ENCODE results near the gene CCDC146. TPM values are rescaled to one million over a fixed set of nuclear protein-coding genes. Genes with fewer than 3 reads are reported as not detected.

The CCDC146 gene
- total and polyA plus RNA-seq, 10 donors = 4.1 to 21.3 (median 10.9) TPM

DNA sequence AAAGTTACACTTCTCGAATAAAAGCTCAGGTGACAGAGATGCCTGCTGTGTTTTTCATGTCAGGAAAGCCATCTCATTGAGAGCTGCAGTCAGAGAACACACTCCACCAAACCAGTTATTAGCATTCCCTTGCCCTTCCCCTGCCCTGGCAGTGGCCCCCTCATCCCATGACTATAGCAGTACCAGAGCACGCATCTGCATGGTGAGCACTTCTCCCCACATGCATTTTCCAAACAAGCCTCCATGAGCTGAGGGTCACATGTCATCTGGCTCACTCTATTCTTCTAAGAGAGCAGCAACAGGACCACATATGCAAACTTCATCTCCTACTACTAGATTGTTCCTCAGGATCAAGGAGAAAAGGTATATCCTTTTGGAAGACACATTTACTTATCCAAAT lies 119.7 kb downstream of the CCDC146 start:
- intact Hi-C loops (cut with DNase I; ENCODE audit: low total_unique reads) = loop anchor here (10.0 kb wide), 1 partner anchor 117 kb away; the partner anchor contains the start of gene CCDC146
- no peaks in the 10 kb centered on the region for H3K9me3 ChIP-seq
- TF ChIP-seq POLR2A (IDR thresholded peaks at IDR 0.05) = no peak
- TF ChIP-seq POLR2AphosphoS5 (IDR thresholded peaks at IDR 0.05) = peak in 1 of 3 donors; percentile 18
- WGBS, 5 donors = 90 to 93% (median 92%) methylated on average over 2 of the region's 2 CpGs
- no peak overlapping the region for H3K4me3 ChIP-seq
- peak overlapping the region in 4 of 8 donors; percentile 34 to 45 (median 38) for H3K27ac ChIP-seq
- peaks cover 0 to 52% (median 36%) of the 10 kb centered on the region in 6 donors for H3K4me1 ChIP-seq
- DNase-seq = no peak
- H3K36me3 ChIP-seq = peaks cover 0 to 17% (median 0%) of the 10 kb centered on the region in 6 donors
- H3K27me3 ChIP-seq (replicated peaks in 1 of 7) = no peaks in the 10 kb centered on the region

DNA sequence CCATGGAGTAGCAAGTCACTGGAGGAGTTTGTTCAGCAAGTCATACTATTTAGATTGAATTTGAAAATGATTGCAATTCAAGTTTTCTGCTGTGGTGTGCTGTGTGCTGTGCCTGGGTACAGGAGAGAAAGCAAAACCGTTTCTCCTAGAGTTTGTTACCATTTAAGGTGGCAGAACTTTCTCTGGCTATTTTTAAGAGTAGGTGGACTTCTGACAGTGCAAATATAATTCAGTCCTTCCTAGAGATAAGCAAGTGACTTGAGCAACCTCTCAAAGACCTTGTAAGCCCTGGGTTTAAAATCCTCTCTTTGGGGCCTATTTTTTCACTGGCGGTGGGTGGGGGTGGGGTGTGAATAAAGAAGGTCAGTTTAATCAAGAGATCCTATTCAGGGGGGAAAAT lies 120.1 kb downstream of the CCDC146 start:
- Histone ChIP-seq H3K4me1 (peaks cover 0 to 50% (median 35%) of the 10 kb centered on the region in 6 donors), H3K36me3 (peaks cover 0 to 12% (median 0%) of the 10 kb centered on the region in 6 donors), H3K4me3 (no peak overlapping the region), H3K27me3 (replicated peaks in 1 of 7) (no peaks in the 10 kb centered on the region), H3K9me3 (no peaks in the 10 kb centered on the region), H3K27ac (peak overlapping the region in 4 of 8 donors; percentile 34 to 45 (median 38))
- DNase-seq = no peak
- intact Hi-C loops (cut with DNase I; ENCODE audit: low total_unique reads) = loop anchor here (10.0 kb wide), 1 partner anchor 118 kb away; the partner anchor contains the start of gene CCDC146
- WGBS, 5 donors = 66 to 79% (median 76%) methylated on average over 2 of the region's 2 CpGs
- TF ChIP-seq POLR2AphosphoS5 (IDR thresholded peaks at IDR 0.05) (no peak), POLR2A (IDR thresholded peaks at IDR 0.05) (no peak)
- TF ChIP-seq, protein P1, sequence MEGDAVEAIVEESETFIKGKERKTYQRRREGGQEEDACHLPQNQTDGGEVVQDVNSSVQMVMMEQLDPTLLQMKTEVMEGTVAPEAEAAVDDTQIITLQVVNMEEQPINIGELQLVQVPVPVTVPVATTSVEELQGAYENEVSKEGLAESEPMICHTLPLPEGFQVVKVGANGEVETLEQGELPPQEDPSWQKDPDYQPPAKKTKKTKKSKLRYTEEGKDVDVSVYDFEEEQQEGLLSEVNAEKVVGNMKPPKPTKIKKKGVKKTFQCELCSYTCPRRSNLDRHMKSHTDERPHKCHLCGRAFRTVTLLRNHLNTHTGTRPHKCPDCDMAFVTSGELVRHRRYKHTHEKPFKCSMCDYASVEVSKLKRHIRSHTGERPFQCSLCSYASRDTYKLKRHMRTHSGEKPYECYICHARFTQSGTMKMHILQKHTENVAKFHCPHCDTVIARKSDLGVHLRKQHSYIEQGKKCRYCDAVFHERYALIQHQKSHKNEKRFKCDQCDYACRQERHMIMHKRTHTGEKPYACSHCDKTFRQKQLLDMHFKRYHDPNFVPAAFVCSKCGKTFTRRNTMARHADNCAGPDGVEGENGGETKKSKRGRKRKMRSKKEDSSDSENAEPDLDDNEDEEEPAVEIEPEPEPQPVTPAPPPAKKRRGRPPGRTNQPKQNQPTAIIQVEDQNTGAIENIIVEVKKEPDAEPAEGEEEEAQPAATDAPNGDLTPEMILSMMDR (IDR thresholded peaks at IDR 0.05 in 8 of 11, conservative IDR thresholded peaks at IDR 0.05 in 3 of 11) = no peak

DNA sequence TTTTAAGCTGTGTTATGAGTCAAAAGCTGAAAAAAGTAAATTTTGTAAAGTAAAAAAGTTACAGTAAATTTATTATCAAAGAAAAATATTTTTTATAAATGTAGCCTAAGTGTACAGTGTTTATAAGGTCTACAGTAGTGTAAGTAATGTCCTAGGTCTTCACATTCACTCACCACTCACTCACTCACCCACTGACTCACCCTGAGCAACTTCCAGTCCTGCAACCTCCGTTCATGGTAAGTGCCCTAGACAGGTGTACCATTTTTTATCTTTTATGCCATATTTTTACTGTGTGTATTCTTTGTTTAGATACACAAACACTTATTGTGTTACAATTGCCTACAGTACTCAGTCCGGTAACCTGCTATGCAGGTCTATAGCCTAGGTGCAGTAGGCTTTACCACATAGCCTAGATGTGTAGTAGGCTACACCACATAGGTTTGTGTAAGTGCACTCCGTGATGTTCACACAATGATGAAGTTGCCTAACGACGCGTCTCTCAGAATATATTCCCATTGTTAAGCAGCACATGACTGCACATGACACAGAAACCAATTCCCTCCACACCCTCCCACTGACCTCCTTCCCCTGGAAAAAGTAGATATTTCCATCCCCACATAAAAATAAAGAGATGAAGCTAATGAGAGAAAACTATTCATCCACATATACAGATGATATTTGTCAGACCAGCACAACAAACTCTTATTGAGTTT lies 122.0 kb downstream of the CCDC146 start:
- Histone ChIP-seq H3K27ac (peak overlapping the region in 1 of 8 donors; percentile 1), H3K4me3 (no peak overlapping the region), H3K4me1 (peaks cover 0 to 33% (median 21%) of the 10 kb centered on the region in 6 donors), H3K27me3 (replicated peaks in 1 of 7) (no peaks in the 10 kb centered on the region), H3K9me3 (no peaks in the 10 kb centered on the region), H3K36me3 (peaks cover 0 to 10% (median 0%) of the 10 kb centered on the region in 6 donors)
- TF ChIP-seq, protein P1 (IDR thresholded peaks at IDR 0.05 in 8 of 11, conservative IDR thresholded peaks at IDR 0.05 in 3 of 11) = no peak
- no peak for TF ChIP-seq POLR2AphosphoS5 (IDR thresholded peaks at IDR 0.05)
- intact Hi-C loops (cut with DNase I; ENCODE audit: low total_unique reads) = loop anchor here (10.0 kb wide), 1 partner anchor 120 kb away; the partner anchor contains the start of gene CCDC146
- DNase-seq = no peak
- 86 to 95% (median 89%) methylated on average over 6 of the region's 6 CpGs for WGBS, 5 donors

DNA sequence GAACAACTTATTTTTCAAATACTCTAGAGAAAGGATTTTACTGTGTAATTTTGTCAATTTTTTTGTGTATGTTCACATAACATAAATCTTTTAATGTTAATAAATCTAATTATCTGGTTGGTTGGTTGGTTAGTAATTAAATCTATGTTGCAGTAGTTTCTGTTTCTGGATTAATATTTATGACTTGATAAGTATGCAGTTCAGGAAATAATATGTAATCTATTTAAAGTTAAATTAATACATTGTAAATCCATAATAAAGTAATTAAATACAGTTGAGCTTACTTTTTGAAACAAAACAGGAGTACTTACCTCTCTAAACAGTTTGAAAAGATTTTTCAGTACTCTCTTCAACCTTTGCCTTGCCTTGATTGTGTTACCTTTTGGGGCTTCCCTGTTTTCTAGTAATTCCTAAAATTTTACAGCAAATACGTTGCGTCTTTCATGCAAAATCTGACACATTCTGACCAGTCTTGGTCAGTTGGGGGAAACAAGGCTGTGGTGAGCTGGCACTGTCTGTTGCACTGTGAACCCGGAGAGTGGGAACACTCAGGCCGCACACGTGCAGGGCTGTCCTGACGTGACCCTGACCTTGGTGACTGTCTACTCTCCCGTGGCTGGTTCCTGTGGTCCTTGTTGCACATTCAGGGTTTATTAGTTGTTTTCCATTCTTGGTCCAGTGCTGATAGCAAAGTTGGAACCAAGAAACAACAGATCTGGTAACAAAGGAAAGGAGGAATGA lies 122.8 kb downstream of the CCDC146 start:
- intact Hi-C loops (cut with DNase I; ENCODE audit: low total_unique reads) = loop anchor here (5.0 to 10.0 kb wide), 2 partner anchors 82 to 120 kb away; partner anchors contain the start of gene CCDC146
- Histone ChIP-seq H3K4me1 (peaks cover 0 to 25% (median 16%) of the 10 kb centered on the region in 6 donors), H3K27me3 (replicated peaks in 1 of 7) (no peaks in the 10 kb centered on the region), H3K9me3 (no peaks in the 10 kb centered on the region), H3K27ac (peak overlapping the region in 3 of 8 donors; percentile 1 to 29 (median 22)), H3K36me3 (peaks cover 0 to 10% (median 0%) of the 10 kb centered on the region in 6 donors), H3K4me3 (no peak overlapping the region)
- TF ChIP-seq, protein P1 (IDR thresholded peaks at IDR 0.05 in 8 of 11, conservative IDR thresholded peaks at IDR 0.05 in 3 of 11) = no peak
- peak in 2 of 3 donors; percentile 6 to 54 for TF ChIP-seq POLR2AphosphoS5 (IDR thresholded peaks at IDR 0.05)
- WGBS, 5 donors = 62 to 75% (median 68%) methylated on average over 7 of the region's 7 CpGs
- no peak for DNase-seq

All from spleen (tissue), 11 donors.